ENCODE data around the gene RIC8B.

RIC8B gene

DNA sequence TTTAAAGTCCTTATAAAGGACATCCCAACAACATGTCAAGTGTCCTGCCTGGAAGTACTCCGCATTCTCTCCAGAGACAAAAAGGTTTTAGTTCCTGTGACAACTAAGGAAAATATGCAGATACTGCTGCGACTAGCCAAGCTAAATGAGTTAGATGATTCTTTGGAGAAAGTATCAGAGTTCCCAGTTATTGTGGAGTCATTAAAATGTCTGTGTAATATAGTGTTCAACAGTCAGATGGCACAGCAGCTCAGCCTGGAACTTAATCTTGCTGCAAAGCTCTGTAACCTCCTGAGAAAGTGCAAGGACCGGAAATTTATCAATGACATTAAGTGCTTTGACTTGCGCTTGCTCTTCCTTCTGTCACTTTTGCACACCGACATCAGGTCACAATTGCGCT lies 40.2 kb downstream of the RIC8B start:
- TF ChIP-seq, protein P1, sequence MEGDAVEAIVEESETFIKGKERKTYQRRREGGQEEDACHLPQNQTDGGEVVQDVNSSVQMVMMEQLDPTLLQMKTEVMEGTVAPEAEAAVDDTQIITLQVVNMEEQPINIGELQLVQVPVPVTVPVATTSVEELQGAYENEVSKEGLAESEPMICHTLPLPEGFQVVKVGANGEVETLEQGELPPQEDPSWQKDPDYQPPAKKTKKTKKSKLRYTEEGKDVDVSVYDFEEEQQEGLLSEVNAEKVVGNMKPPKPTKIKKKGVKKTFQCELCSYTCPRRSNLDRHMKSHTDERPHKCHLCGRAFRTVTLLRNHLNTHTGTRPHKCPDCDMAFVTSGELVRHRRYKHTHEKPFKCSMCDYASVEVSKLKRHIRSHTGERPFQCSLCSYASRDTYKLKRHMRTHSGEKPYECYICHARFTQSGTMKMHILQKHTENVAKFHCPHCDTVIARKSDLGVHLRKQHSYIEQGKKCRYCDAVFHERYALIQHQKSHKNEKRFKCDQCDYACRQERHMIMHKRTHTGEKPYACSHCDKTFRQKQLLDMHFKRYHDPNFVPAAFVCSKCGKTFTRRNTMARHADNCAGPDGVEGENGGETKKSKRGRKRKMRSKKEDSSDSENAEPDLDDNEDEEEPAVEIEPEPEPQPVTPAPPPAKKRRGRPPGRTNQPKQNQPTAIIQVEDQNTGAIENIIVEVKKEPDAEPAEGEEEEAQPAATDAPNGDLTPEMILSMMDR (IDR thresholded peaks at IDR 0.05; ENCODE audit: extremely low read depth, insufficient read depth, missing control alignments), result no peak
- in situ Hi-C loops (cut with MboI; ENCODE audit: low pct_unique_long_range_greater_than_20kb, low sequenced_read_pairs, unreplicated experiment), result no loop called here
- no peak for DNase-seq (ENCODE audit: low spot score)

DNA sequence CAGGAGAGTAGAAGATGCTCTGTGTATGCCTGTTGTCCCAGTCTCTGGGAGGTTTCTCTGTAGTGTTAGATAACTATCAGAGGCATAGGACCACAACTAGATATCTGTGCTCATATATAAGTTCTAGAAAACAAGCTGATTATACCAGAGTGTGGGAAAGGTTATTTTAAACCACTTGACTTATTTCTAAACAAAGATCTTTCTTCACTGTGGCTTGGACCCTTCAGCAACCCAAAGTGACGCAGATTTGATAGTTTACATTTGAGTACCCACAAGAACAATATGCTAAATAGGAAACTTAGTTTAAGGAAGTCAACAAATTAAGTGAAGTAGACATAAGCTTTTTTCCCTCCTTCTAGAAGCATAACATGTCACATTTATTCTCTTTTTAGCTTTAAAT lies 41.3 kb downstream of the RIC8B start:
- no peak for DNase-seq (ENCODE audit: low spot score)
- TF ChIP-seq, protein P1 (IDR thresholded peaks at IDR 0.05; ENCODE audit: extremely low read depth, insufficient read depth, missing control alignments), result no peak
- in situ Hi-C loops (cut with MboI; ENCODE audit: low pct_unique_long_range_greater_than_20kb, low sequenced_read_pairs, unreplicated experiment), result no loop called here

DNA sequence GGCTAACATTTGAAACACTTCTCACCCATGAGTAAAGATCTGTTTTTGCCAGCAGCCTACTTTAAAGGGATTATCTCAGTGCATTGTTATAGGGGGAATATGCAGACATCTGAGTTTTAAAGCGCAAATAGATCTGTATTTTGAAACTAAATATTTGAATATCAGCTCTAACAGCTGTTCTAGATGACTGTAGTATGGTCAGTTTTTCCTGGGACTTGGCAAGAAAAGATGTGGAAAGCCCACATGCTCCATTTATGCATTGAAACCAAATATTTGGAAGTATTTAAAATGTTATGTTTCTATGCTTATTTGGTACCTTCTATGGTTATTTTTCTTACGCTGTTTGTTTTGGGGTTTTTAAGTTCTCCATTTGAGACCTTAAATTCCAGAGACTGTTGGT lies 41.7 kb downstream of the RIC8B start:
- DNase-seq (ENCODE audit: low spot score), result no peak
- in situ Hi-C loops (cut with MboI; ENCODE audit: low pct_unique_long_range_greater_than_20kb, low sequenced_read_pairs, unreplicated experiment), result no loop called here
- TF ChIP-seq, protein P1 (IDR thresholded peaks at IDR 0.05; ENCODE audit: extremely low read depth, insufficient read depth, missing control alignments), result no peak

- in situ Hi-C loops (cut with MboI; ENCODE audit: low pct_unique_long_range_greater_than_20kb, low sequenced_read_pairs, unreplicated experiment), result no loop called here
- no peak for DNase-seq (ENCODE audit: low spot score)
- TF ChIP-seq, protein P1 (IDR thresholded peaks at IDR 0.05; ENCODE audit: extremely low read depth, insufficient read depth, missing control alignments), result no peak
Observed at GRCh38 chr12:106819991-106820390, 45.5 kb downstream of the RIC8B start.

- DNase-seq (ENCODE audit: low spot score), result no peak
- TF ChIP-seq, protein P1 (IDR thresholded peaks at IDR 0.05; ENCODE audit: extremely low read depth, insufficient read depth, missing control alignments), result no peak
- in situ Hi-C loops (cut with MboI; ENCODE audit: low pct_unique_long_range_greater_than_20kb, low sequenced_read_pairs, unreplicated experiment), result loop anchor here (25.0 kb wide), 1 partner anchor 444 kb away; no protein-coding TSS in a partner anchor
Observed at GRCh38 chr12:106831699-106832098, 57.2 kb downstream of the RIC8B start.

GRCh38 chr12:106837782-106838181 lies 63.3 kb downstream of the RIC8B start:
- in situ Hi-C loops (cut with MboI; ENCODE audit: low pct_unique_long_range_greater_than_20kb, low sequenced_read_pairs, unreplicated experiment), result loop anchor here (25.0 kb wide), 1 partner anchor 450 kb away; no protein-coding TSS in a partner anchor
- TF ChIP-seq, protein P1 (IDR thresholded peaks at IDR 0.05; ENCODE audit: extremely low read depth, insufficient read depth, missing control alignments), result no peak
- no peak for DNase-seq (ENCODE audit: low spot score)

DNA sequence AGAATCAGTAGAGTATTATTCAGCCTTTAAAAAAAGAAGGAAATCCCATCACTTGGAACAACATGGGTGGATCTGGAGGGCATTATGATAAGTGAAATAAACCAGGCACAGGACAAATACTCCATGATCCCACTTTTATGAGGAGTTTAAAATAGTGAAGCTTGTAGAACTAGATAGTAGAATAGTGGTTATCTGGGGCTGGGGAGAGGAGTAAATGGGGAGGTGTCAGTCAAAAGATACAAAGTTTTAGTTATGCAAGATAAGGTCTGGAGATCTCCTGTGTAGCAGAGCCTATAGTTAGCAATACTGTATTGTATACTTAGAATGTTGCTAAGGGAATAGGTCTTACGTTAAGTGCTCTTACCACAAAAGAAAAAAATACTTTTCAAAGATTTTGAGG lies 64.9 kb downstream of the RIC8B start:
- in situ Hi-C loops (cut with MboI; ENCODE audit: low pct_unique_long_range_greater_than_20kb, low sequenced_read_pairs, unreplicated experiment), result loop anchor here (25.0 kb wide), 1 partner anchor 452 kb away; no protein-coding TSS in a partner anchor
- no peak for DNase-seq (ENCODE audit: low spot score)
- TF ChIP-seq, protein P1 (IDR thresholded peaks at IDR 0.05; ENCODE audit: extremely low read depth, insufficient read depth, missing control alignments), result no peak

Measured in GM13977 (cell line).